Activated CD4-positive, alpha-beta T cell treated with anti-CD3 and anti-CD28 coated beads, Interleukin-2, amount 50 U/mL, for 1 hour (primary cell): ENCODE results near the gene PRPF38B.
"Not testable (repeated sequence)": the region's sequence is repeated elsewhere in the genome, so short reads cannot be mapped to it uniquely, and the experiment has no call there.

Experiments
- DNase-seq: peaks from one replicate; pipeline ENCODE4 v3.0.0-alpha.2; 2020

Gene PRPF38B

DNA sequence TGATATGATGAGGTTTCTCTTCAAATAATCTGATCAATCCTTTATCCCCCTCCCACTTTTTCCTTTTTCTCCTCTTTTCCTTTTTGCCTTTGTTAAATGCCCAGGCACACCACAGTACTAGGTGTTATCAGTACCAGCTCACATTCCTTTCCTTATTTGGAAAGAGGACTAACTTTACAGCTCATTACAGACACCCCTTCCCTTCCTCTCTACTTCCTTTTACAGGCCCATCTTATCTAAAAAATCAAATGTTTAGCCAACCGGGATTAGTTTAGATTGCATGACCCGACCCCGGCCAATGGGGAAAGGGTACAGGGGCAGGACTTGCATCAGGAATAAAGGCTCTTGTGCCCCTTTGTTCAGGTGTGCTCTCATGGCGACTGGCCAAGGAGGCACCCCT lies 10.4 kb upstream of the PRPF38B start:
- DNase-seq: not testable (repeated sequence)

DNA sequence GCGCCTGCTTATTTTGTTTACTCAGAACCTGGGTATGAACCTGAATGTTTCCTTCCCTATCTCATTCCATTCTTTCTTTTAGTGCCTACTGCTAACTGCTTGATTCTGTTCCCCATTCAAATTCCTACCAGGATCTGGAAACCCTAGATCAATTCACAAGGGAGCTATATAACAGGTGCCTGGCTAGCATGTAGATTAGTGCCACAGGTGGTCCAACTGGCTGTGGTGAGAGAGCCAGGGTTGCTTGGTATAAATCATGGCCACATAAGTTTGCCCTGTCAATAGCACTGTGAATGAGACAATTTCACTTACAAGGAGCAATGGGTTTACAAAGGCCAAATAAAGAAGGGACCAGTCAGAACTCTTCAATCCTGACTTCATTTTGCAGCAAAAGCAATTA lies 6.6 kb upstream of the PRPF38B start:
- no peak for DNase-seq

DNA sequence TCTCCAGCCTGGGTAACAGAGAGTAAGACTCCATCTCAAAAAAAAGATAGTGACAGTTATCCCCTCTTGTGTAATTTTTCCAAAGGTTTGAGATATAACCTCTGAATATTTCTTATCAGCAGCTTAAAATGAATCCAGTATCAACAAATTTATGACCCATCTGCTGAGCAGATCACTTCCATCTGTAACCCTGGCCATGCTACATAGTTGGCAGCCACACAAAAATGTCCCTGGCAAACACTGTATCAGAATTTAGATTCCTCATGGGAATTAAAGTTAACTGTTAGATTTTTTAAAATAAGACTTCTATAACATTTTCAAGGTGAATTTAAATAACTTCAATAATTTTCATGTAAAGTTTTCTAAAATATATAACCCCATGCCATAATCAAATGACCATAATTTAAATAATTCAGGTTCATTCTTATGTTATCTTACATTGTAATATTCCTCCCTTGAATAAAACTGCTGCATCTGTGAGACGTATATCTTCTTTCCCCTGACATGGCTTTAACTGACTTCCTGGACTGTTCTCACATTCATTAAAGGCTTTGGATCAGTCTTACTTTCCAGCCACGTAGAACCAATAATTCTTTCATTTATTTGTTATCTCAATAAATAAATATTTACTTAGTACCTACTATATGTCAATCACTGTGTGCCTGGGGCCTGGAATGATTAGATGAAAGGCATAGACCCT lies 5.3 kb upstream of the PRPF38B start:
- no peak for DNase-seq

DNA sequence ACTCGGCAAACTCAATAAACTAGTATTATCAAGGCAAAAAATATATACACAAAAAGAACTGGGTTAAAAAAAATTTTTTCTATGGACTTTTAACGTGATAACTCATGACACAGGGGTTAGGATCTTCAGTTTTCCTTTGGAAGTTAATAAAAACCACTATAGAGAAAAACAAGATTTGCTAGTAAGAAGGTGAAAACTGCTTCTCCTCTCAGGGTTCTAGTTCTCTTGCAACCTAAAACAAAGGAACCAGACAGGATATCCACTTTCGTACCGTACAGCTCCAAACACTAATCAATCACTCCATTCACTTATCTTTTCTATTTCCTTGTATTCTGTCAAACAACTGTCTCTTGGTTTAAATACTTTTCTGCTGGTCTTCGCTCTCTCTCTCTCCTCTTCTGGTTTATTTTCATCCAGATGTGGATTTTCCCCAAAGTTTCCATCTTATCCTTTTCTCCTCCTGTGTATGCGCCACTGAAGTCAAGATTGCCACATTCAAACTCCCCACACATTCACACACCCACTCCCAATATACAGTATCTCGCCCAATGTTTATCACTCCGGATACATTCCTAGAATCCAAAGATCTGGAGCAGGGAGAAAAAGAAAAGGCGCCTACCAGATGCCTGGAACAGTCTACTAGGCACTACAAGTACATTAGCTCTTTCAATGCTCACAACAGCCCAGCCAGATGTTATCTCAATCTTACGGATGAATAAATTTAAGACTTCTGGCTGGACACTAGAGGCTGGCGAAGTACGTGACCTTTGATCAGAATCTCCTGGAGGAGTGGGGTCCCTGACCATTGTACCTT lies 775 bp upstream of the PRPF38B start:
- DNase-seq: no peak

DNA sequence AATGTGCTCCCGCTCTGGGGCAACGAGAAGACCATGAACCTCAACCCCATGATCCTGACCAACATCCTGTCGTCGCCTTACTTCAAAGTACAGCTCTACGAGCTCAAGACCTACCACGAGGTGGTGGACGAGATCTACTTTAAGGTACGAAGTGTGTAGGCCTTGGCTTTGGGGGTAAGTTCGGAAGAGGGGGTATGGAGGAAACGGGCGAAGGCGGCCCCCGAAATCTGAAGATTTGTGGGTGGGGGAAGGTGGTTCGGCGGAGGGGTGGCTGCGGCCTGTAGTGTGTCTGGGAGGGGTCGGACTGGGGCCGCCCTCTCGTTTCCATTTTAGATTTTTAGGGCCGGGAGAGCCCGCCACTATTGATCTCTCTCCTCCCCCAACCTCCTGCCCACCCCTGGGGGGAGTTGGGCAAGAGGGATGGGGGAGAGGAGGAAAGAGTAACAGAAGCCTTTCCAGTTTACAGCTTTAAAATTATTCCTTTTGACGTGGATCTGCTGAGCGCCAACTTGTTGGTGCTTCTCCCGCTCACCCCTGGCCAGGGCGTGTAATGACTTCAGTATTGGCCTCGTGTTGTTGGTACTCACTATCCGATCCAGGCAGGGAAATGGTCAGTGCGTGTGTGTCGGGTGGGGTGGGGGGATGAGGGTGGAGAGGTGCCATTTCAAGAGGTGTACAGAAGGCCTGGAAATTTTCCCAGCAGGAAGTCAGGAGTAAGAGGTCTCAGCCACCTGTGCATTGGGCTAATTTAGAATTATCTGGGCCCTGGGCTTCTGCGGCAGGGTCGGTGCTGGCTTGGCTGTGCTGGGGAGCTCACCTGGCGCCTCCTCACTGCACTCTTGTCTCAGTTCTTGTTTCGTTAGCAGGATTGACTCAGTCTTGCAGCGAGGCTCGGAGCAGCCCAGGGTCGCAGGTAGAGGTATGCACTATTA lies 880 bp downstream of the PRPF38B start:
- DNase-seq: peak; percentile 69

DNA sequence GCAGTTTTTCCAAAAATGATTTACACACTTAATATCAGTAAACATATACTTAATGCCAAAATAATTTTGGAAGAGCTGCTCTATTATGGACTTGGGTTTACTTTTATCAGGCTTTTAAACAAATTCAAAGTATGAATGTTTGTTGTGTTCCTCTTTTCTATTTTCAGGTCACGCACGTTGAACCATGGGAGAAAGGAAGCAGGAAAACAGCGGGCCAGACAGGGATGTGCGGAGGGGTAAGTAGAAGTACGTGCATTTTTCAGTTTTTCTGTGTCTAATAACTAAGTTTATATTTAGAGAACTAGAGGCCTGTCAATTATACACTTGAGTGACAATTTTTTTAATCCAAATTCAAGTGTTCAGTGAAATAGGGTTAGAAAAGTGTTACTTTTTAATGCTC lies 3.4 kb downstream of the PRPF38B start:
- no peak for DNase-seq

DNA sequence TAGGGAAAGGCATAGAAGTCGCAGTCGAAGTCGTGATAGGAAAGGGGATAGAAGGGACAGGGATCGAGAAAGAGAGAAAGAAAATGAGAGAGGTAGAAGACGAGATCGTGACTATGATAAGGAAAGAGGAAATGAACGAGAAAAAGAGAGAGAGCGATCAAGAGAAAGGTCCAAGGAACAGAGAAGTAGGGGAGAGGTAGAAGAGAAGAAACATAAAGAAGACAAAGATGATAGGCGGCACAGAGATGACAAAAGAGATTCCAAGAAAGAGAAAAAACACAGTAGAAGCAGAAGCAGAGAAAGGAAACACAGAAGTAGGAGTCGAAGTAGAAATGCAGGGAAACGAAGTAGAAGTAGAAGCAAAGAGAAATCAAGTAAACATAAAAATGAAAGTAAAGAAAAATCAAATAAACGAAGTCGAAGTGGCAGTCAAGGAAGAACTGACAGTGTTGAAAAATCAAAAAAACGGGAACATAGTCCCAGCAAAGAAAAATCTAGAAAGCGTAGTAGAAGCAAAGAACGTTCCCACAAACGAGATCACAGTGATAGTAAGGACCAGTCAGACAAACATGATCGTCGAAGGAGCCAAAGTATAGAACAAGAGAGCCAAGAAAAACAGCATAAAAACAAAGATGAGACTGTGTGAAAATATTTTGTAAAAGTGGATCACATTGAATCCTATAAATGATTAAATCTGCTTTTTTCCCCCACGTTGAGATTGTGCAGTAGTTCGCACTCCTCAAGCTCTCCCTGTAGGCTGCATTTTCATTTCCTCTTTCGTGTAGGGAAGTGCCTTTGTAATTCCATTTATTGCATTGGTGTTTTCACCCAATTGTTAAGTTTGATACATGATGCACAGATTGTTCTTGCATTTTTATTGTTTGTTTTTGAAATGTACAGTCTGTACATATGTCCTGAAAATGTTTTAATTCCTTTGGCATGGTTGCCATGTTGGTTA lies 7.5 kb downstream of the PRPF38B start:
- no peak for DNase-seq

DNA sequence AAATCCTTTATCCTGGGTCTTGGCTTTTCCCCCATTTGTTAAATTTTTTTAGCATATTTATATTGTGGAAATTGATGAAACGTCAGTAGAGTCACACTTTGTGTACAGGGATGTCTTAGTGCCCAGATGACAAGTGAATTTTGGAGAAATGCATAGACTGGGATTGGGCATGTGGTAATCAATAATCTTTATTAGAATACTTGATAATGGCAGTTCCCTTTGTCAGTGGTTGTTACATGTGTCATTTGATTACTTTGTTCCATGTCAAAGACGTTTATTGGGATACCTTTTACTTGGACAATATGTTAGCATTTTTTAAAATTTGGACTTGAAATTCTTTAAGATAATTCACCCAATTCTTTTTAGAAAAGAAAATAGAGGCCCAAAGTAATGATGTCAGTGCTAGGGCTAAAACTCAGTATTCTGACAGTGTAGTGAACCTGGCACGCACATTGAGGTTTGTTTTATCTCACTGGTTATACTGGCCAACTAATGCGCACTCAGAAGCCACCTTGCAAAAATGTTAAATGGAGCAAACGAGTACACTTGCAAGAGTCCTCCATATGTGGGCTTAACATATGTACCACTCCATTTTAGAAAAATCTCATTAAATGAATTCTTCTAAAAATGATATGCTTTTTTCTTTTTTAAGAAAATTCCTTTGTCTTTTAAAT lies 9.2 kb downstream of the PRPF38B start:
- DNase-seq: no peak

DNA sequence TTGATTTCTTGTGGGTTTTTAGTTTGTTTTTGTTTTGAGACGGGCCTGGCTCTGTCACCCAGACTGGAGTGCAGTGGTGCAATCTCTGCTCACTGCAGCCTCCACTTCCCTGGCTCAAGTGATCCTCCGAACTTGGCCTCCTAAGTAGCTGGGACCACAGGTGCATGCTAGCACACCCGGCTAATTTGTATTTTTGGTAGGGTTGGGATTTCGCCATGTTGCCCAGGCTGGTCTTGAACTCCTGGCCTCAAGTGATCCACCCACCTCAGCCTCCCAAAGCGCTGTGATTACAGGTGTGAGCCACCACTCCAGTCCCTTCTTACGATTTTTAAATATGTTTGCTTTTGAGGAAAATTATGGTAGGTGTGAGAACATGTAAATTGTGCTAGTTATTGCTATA lies 10.0 kb downstream of the PRPF38B start:
- DNase-seq: not testable (repeated sequence)

DNA sequence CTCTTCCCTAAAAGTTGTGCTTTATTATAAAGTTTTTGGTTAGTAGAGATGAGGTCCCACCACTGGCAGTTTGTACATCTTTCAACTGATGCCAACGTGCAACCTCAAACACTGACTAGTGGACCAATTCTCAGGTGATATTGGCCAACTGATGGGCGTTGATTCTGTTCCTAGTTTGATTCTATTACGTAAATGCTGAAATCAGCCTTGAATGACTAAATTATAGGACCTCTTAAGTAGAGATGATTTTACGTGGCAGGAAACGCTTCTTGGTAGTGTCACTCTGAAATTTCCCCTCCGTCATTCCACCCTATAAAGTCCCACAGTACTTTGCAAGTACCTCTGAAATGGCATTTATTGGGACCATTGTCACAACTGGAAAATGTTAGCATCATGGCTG lies 11.8 kb downstream of the PRPF38B start:
- no peak for DNase-seq

DNA sequence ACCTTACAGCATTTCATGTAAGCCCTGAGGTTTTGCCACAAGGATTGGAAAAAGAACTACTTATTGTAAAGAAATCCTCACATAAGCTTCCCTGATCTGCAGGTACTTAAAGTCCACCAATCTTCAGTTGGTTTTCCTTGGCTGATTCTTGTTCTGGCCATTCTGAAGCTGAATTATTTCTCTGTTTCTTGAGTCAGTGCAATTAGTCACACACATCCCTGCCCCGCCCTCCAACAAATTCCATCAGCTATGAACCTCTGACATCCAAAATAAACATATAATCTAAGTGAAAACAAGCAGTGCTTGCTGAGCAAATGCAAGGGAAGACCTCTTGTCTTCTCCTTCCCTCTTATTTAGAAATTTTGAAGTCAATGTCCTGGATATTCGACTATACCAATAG lies 12.4 kb downstream of the PRPF38B start:
- DNase-seq: no peak

DNA sequence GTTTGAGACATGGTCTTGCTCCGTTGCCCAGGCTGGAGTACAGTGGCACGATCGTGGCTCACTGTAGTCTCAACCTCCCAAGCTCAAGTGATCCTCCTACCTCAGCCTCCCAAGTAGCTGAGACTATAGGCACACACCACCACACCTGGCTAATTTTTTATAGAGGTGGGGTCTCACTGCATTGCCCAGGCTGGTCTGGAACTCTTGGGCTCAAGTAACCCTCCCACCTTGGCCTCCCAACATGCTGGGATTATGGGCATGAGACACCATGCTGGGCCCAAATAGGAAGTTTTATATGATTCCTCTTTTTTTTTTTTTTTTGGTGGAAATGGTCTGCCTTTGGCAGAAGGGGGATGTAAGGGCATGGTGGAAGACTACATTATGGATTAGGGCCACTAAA lies 14.5 kb downstream of the PRPF38B start:
- DNase-seq: no peak

DNA sequence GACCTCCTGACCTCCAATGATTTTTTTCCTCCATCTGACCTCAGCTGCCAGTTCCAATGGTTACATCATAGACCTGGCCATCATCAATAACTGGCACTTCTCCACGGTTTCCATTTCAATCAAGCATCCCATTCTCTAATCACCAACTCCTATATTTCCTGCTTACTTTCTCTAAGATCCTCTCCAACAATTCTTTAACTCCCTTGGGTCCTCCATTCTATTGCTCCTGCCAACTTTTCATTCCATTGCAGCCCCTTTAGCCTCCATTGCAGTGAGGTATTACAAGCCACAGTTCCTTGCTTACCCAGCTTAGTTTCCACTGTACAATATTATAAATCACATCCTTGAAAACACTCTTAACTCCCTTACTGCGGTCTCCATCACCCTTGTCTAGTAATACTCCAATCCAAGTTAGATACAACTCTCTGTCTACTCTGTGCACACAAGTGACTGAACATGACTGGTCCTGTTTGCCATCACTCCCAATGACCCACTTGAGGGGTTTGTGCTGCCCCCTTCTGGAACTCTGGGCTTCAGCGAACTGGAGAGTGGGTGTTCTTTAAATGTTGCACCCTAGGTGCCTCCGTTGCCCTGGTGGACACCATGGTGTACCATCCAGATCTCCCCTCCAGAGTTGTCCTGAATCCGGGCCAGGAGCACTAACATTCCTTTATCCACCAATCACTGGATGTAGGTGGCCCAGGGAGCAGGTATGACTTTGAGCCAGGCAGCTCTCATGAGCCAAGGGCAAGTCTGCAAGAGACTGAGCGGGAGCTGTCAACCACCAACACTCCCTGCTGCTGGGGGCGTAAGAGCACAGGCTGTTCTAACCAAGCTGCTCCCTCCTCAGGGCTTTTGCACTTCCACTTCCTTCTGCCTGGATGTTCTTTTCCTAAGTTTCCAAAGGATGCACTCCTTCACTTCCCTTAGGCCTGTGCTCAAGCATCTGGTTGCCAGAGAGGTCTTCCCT lies 16.9 kb downstream of the PRPF38B start:
- peak; percentile 64 for DNase-seq

DNA sequence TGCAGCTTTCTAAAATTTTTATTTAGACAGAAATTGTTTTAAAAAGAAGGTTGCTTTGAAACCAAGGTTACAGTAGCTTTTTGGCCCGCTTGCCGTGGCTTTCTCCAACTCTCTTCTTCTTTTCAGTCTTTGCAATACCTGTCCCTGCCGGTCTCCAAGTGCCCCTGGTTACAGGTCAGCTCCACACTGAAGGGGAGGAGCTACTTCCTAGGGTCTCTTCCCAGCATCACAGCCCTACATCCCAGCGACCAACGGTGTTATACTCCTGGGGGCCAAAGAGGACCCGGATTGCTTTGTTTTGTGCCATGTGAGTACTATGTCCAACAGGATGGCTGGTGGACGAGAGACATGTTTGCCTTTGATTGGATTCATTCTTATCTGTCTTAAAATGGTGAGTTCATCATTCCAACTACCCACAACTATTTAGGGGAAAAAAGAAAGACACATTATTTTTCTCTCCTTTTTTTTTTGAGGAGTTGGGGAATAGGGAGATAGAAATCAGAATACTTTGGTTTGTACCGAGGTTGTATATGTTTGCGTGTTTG lies 20.6 kb downstream of the PRPF38B start, which contains the start of gene FNDC7:
TSS of gene FNDC7 (plus strand) at position 303 of the 545 bp plus-strand sequence. CDS start at position 329, 26 bp downstream.
- no peak for DNase-seq

DNA sequence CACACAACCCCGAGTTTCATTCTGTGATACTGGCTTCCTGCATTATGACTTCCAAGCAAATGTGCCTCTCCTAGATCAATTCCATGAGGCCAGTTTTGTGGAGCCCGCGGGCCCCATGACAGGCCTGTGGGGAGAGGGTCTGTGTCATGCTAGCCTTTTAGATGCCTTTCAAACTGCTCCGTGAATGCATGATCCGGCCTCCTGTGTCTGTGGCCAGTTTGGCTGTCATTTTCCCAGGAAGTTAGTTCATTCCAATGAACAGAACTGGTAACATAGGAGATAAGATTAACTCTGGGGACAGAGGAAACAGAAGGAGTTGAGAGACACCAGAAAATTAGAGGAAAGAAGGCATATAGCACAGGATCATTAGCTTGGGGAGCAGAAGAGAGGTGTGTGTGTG lies 23.8 kb downstream of the PRPF38B start:
- no peak for DNase-seq

DNA sequence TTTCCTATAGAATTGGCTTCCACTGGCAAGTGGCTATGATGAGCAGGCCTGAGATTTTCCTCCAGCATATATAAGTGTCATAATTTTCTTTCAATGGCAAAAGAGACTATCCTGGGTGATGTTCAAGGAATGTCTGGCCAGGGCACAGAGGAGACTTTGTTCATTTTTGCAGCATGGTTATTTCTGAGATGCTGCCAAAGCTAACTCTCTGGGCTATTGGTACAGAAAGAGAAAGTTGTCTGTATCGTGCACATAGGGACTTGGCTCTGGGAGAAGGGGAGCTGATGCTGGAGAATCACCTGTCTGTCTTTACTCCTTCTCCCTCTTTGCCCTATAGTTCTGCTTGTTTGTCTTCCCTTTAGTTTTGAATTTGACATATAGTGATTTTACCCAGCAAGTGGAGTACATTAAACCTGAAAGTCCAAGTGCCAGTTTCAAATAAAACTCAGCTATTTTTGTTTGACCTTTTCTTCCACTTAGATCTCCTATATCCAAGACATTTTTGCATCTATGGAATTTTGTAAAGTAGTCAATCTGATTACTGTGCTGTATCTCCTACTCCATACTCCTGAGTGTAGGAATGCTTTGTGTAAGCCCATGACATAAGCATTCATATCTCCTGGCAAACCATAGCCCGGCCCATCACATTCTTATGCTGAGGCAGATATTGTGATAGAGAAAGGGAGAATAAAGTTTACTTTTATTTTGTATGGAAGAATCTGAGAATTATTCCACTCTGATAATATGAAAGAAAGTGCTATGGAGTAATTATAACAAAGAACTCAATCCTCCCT lies 24.5 kb downstream of the PRPF38B start:
- no peak for DNase-seq

DNA sequence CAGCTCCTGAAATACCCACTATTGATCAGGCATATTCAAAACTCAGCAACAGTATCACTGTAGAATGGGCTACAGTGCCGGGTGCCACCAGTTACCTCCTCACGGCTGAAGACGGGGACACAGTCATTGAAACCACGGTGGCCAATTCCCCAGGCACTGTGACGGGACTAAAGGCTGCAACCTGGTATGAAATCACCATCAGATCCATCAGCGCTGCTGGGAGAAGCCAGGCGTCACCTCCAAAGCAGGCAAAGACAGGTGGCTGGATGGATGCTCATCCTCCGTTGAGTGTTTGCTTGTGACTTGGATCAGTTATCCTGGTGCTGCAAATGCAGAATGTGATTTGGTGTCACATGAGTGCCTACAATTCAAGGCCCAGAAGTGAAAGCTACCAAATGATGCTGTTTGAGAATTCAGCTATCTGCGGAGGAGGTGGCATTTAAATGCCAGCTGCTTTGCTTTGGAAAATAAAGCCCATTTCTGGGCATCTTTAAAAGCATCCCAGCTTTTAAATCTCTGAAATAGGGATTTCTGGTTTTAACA lies 25.7 kb downstream of the PRPF38B start:
- DNase-seq: no peak

DNA sequence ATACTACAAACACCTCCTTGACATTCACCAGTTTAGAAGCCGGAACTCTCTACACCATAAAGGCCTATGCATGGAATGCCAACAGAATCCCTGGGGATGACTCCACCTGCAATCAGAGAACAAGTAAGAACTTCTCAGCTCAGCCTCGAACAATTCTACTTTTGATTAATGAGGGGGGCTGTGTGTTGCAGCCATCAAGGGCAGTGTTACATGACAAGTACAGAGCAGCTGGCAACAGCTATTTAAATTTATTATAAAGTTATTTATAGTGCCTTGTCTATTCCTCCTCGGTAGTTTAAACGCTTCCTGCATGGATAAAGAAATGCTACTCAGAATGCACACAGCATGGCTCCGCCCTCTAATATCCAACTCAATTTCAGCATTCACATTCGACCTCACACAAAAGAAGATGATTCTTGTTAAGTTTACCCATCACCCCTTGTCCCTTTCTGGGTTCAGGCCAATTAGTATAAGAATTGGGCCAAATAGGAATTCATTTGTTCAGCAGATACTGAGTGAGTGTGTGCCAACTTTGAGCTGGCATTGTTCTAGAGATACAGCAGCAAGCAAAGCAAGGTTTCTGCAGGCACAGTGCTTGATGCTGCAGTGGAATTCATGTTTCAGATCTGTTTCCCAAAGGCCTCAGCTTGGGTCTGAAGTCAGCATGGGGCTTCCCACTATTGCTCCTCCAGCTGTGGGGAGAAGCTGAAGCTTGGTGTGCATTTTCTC lies 27.0 kb downstream of the PRPF38B start:
- no peak for DNase-seq
